Esophagus squamous epithelium (tissue), 5 donors: ENCODE results near the gene YIF1A. TPM values are rescaled to one million over a fixed set of nuclear protein-coding genes. Genes with fewer than 3 reads are reported as not detected.

Experiments
- DNase-seq: peaks from one replicate; lab custom pipeline; 2025; lab: John Stamatoyannopoulos, UW
- H3K27ac ChIP-seq, 4 donors: fragments of 200-600 bp; sonication (generic); one replicate each; pipeline ENCODE4 v1.5.1; 2016 to 2019; ENCODE audit warnings: mild to moderate bottlenecking in 1 of 4
- H3K27me3 ChIP-seq, 4 donors: fragments of 200-600 bp; sonication (generic); 1 replicate in 3 of 4; 2 replicates in 1 of 4; pipeline versions ENCODE4 v1.5.1 to v1.6.0; 2017 to 2021; ENCODE audit warnings: antibody characterized with exemption in 1 of 4
- H3K36me3 ChIP-seq, 3 donors: fragments of 200-600 bp; sonication (generic); one replicate each; pipeline ENCODE4 v1.5.1; 2016 to 2019
- H3K4me1 ChIP-seq, 3 donors: fragments of 200-600 bp; sonication (generic); one replicate each; pipeline ENCODE4 v1.5.1; 2017 to 2019
- H3K4me3 ChIP-seq, 4 donors: fragments of 200-600 bp; sonication (generic); 1 replicate in 3 of 4; 2 replicates in 1 of 4; pipeline ENCODE4 v1.5.1; 2016 to 2019; ENCODE audit warnings: mild to moderate bottlenecking in 2 of 4, moderate library complexity in 1 of 4
- H3K9me3 ChIP-seq, 3 donors: fragments of 200-600 bp; sonication (generic); one replicate each; pipeline ENCODE4 v1.5.1; 2016 to 2019
- POLR2A ChIP-seq, 4 donors: fragments of 450-650 bp; IDR thresholded peaks; one replicate each; pipeline ENCODE4 v1.6.1; 2017; ENCODE audit warnings: antibody characterized with exemption in 4 of 4, mild to moderate bottlenecking in 4 of 4, moderate library complexity in 3 of 4
- WGBS, 2 donors: methylation state at CpG; one replicate each; pipeline ENCODE4 v1.1.5; 2018; 5-methylcytosine and 5-hydroxymethylcytosine counted together
- intact Hi-C: fragments of 100-400 bp; cut with DNase I; formaldehyde crosslinking; loops from one replicate; pipeline ENCODE4 v1.15.0; 2022
- total RNA-seq, 4 donors: library from RNA; depleted of rRNA; stranded (reverse); fragments of >200 nt; gene quantifications; one replicate each; pipeline ENCODE4 v1.1.0, GENCODE V29; 2016
- TF ChIP-seq, protein P1 (sequence below), 6 experiments: fragments of 450-650 bp in 4 of 6; fragments of 200-600 bp in 2 of 6; sonication (generic) in 2 of 6; IDR thresholded peaks; one replicate each; pipeline ENCODE4 v1.5.1; 2016 to 2019; ENCODE audit warnings: antibody characterized with exemption in 6 of 6, mild to moderate bottlenecking in 4 of 6, moderate library complexity in 4 of 6
- donor health status: DM: yes; HTN: yes; CAD: no.

Gene YIF1A
- total RNA-seq, 4 donors from 2014 or later = 51.9 to 71.9 (median 63.8) TPM

DNA sequence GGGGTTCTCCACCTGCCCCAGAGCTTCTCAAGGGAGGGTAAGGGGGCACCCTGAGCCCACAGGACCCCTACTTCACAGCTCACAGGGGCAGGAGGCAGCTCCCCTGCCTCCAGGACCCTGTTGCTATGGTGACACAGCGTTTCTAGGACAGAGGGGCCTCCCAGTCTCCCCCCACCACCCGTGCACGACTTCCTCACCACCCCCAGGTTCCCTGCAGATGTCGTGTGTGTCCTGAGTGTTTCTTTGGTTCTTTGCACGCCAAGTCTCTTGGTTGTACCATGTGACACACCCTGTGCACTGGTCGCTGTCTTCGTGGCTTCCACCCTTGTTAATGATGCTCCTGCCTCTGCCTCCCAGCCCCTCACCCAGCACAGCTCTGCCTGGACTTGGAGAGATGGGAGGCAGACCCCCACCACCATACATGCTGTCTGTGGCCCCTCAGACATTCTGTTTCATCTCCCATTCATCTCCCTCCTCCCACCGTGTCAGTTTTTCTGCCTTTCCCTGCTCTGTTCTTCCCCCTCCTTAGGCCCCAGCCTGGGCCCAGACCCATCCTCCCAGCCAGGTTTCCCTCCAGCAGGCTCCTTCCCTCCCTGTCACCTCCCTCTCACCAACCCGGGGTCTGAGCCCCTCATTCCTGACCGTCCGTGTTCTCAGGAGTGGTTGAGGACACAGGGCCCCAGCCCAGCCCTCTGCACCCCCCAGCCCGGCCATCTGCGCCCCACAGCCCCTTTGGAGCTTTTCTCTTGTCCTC lies 45.0 kb downstream of the YIF1A start:
- no peak for DNase-seq
- Histone ChIP-seq H3K27me3 (no peaks in the 10 kb centered on the region), H3K36me3 (peaks cover 18 to 93% (median 28%) of the 10 kb centered on the region in 3 donors), H3K27ac (no peak overlapping the region), H3K4me1 (no peaks in the 10 kb centered on the region), H3K9me3 (no peaks in the 10 kb centered on the region), H3K4me3 (no peak overlapping the region)
- 76 to 80% methylated on average over 13 of the region's 13 CpGs for WGBS, 2 donors
- TF ChIP-seq, protein P1, sequence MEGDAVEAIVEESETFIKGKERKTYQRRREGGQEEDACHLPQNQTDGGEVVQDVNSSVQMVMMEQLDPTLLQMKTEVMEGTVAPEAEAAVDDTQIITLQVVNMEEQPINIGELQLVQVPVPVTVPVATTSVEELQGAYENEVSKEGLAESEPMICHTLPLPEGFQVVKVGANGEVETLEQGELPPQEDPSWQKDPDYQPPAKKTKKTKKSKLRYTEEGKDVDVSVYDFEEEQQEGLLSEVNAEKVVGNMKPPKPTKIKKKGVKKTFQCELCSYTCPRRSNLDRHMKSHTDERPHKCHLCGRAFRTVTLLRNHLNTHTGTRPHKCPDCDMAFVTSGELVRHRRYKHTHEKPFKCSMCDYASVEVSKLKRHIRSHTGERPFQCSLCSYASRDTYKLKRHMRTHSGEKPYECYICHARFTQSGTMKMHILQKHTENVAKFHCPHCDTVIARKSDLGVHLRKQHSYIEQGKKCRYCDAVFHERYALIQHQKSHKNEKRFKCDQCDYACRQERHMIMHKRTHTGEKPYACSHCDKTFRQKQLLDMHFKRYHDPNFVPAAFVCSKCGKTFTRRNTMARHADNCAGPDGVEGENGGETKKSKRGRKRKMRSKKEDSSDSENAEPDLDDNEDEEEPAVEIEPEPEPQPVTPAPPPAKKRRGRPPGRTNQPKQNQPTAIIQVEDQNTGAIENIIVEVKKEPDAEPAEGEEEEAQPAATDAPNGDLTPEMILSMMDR (IDR thresholded peaks at IDR 0.05) = no peak
- TF ChIP-seq POLR2A (IDR thresholded peaks at IDR 0.05) = no peak
- intact Hi-C loops = no loop called here

DNA sequence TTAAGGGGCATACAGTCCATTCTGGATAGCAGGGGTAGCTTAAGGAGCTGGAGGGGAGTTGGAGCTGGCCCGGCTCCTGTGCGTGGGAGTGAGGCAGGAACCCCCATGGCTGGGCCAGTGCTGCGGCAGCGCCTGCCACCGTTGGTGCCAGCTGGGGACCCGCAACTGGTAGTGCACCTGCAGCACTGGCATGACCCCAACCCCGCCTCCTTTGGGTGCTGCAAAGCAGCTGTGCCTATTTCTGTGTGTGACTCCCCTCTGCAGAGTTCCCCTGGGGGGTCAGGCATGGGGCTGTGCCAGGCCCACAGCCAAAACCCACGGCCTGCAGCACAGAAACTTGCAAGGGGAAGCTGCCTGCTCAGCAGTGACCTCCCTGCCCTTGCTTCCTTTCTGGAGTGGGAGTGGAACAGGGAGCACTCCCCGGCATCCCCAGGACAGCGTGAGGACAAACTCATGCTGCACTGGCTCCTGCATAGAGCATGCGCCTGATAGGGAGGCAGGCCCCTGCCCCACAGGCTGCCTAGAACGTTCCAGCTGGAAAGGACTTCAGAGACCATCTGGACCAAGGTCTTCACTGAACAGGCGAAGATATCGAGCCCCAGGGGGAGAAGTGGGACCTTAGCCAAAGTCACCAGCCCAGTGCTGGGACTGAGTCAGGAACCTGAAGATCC lies 46.7 kb downstream of the YIF1A start:
- Histone ChIP-seq H3K4me1 (no peaks in the 10 kb centered on the region), H3K27ac (no peak overlapping the region), H3K4me3 (no peak overlapping the region), H3K36me3 (peaks cover 18 to 100% (median 33%) of the 10 kb centered on the region in 3 donors), H3K27me3 (no peaks in the 10 kb centered on the region), H3K9me3 (no peaks in the 10 kb centered on the region)
- WGBS, 2 donors = 83% methylated on average over 11 of the region's 14 CpGs; no CpG with 5 or more reads in 1 of the 2 donors
- TF ChIP-seq, protein P1 (IDR thresholded peaks at IDR 0.05) = no peak
- no peak for TF ChIP-seq POLR2A (IDR thresholded peaks at IDR 0.05)
- no peak for DNase-seq
- intact Hi-C loops = no loop called here

DNA sequence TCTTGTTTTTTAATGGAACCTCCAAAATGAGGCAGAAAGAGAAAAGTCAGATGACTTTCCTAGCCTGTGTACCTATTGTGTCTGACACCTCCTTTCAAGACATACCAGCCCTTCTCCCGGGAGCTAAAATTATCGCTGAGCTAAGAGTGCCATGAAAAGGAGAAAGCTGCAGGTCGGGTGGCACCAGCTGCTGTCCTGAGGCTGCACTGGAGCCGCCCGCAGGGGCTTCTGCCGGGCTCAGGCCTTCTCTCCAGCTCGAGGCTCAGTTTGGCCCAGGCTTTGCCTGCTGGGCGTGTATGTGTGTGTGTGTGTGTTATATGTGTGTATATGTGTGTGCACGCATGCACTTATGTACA lies 48.2 kb downstream of the YIF1A start:
- peaks cover 18 to 100% (median 38%) of the 10 kb centered on the region in 3 donors for H3K36me3 ChIP-seq
- DNase-seq = no peak
- intact Hi-C loops = no loop called here

DNA sequence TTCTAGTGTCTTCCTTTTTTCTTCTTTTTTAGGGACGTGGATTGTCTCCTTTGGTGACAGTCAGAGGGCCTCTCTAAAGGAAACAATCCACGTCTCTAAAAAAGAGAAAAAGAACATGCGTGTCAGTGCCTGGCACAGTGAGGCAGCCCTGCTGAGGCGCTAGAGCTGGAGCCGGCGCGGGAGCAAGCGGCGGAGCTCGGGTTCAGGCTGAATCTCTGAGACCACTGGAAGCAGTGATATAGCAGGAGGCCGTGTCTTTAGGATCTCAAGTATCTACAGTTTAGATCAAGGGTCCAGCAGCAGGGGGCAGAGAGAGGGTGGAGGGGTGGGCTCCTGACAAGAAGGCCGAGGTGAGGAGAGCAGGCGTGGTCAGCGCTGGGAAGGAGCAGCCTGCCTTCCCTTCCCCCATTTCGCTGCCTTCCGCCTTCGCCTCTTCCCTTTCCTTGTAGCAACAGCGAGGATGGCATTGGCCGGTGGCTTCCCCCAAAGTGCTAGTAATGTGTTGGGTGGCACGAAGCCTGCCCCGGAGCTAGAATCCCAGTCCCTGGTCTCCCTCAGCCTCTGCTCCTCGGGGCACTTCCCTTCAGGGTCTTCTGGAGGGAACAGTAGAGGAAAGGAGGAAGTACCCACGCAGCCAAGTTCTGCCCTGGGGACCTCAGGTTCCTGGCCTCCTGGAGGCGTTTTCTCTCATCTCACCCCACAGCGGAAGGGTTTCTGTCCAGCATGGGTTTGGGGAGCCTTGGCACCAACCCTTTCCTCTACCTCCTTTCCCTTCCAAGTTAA lies 48.8 kb downstream of the YIF1A start:
- H3K4me1 ChIP-seq = no peaks in the 10 kb centered on the region
- no peak for TF ChIP-seq POLR2A (IDR thresholded peaks at IDR 0.05)
- TF ChIP-seq, protein P1 (IDR thresholded peaks at IDR 0.05) = no peak
- H3K36me3 ChIP-seq = peaks cover 18 to 100% (median 44%) of the 10 kb centered on the region in 3 donors
- H3K4me3 ChIP-seq = no peak overlapping the region
- no peak for DNase-seq
- H3K9me3 ChIP-seq = no peaks in the 10 kb centered on the region
- no peak overlapping the region for H3K27ac ChIP-seq
- intact Hi-C loops = no loop called here
- no peaks in the 10 kb centered on the region for H3K27me3 ChIP-seq
- 90% methylated on average over 19 to 21 of the region's 25 CpGs for WGBS, 2 donors

More for the DNA sequence above, 48.2 kb downstream of the YIF1A start:
- H3K9me3 ChIP-seq = no peaks in the 10 kb centered on the region
- H3K4me1 ChIP-seq = no peaks in the 10 kb centered on the region
- H3K27ac ChIP-seq = no peak overlapping the region
- no peak overlapping the region for H3K4me3 ChIP-seq
- H3K27me3 ChIP-seq = no peaks in the 10 kb centered on the region
- WGBS, 2 donors = 72 to 94% methylated on average over 5 to 9 of the region's 9 CpGs
- TF ChIP-seq POLR2A (IDR thresholded peaks at IDR 0.05) = no peak
- TF ChIP-seq, protein P1 (IDR thresholded peaks at IDR 0.05) = no peak
